Measurements from ENCODE around the gene SPTLC3. TPM values are rescaled to one million over a fixed set of nuclear protein-coding genes. Genes with fewer than 3 reads are reported as not detected.

SPTLC3 gene
- polyA plus RNA-seq, 1 of the 3 experiments (the other 2 are of a cell fraction) = 0.02 TPM

DNA sequence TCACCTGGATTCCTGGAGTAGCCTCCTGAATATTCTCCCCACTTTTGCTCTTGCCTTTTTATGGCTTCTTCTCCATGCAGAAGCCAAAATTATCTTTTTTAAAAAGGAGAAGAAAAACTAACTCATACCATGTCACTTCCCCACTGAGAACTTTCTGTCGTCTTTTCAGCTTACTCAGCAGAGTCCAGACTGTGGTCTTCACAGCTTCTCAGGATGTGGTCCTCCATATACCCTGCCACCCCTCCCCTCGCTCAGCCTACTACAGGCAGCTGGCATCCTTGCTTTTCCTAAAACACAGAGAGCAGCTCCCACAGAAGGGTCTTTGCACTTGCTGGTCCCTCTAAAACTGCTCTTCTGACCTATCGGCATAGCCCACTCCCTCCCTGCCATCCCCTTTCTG, 122.9 kb downstream of the SPTLC3 start:
- Histone ChIP-seq H2AFZ (ENCODE audit: low read depth) (no peak overlapping the region), H3K79me2 (ENCODE audit: insufficient read depth) (no peaks in the 10 kb centered on the region), H3K36me3 (replicated peaks in 1 of 2; ENCODE audit: control insufficient read depth in 1 of 2, insufficient read depth in 2 of 2, low read length in 1 of 2) (no peaks in the 10 kb centered on the region), H3F3A (replicated peaks; ENCODE audit: insufficient read depth) (no peaks in the 10 kb centered on the region), H3K9me3 (no peaks in the 10 kb centered on the region), H3K4me1 (ENCODE audit: control insufficient read depth in 1 of 2, insufficient read depth in 2 of 2, low read depth in 1 of 2, low read length in 1 of 2) (no peaks in the 10 kb centered on the region), H3K4me3 (ENCODE audit: low read depth in 2 of 2, low read length in 1 of 2) (no peak overlapping the region), H3K9me2 (no peaks in the 10 kb centered on the region), H4K20me1 (ENCODE audit: insufficient read depth) (no peaks in the 10 kb centered on the region), H3K9ac (no peak overlapping the region), H3K27me3 (ENCODE audit: insufficient read depth) (no peaks in the 10 kb centered on the region), H3K27ac (ENCODE audit: low read depth in 2 of 2, low read length in 1 of 2) (no peak overlapping the region), H3K4me2 (no peak overlapping the region)
- DNase-seq = no peak
- POLR2A ChIA-PET = no interaction called here
- TF ChIP-seq MEF2A (IDR thresholded peaks at IDR 0.05; ENCODE audit: borderline replicate concordance, low read depth) = no peak
- TF ChIP-seq RAD21 (IDR thresholded peaks at IDR 0.05; ENCODE audit: low read length) = no peak
- TF ChIP-seq MAX (IDR thresholded peaks at IDR 0.05; ENCODE audit: low read depth) = no peak
- TF ChIP-seq RXRA (IDR thresholded peaks at IDR 0.05; ENCODE audit: borderline replicate concordance, low read depth) = no peak
- TF ChIP-seq CHD2 (IDR thresholded peaks at IDR 0.05; ENCODE audit: low read length, partially characterized antibody) = no peak
- no peak for TF ChIP-seq NFIC (IDR thresholded peaks at IDR 0.05; ENCODE audit: borderline replicate concordance)
- TF ChIP-seq TAF1 (IDR thresholded peaks at IDR 0.05; ENCODE audit: borderline replicate concordance, low read depth, low read length) = no peak
- CTCF ChIA-PET = interaction anchor here (2.9 kb wide), 1 partner anchor 12 kb away, joined by 16 read pairs; no protein-coding TSS in a partner anchor
- WGBS (ENCODE audit: low lambda C conversion rate) = 17% methylated on average over 3 of the region's 3 CpGs

DNA sequence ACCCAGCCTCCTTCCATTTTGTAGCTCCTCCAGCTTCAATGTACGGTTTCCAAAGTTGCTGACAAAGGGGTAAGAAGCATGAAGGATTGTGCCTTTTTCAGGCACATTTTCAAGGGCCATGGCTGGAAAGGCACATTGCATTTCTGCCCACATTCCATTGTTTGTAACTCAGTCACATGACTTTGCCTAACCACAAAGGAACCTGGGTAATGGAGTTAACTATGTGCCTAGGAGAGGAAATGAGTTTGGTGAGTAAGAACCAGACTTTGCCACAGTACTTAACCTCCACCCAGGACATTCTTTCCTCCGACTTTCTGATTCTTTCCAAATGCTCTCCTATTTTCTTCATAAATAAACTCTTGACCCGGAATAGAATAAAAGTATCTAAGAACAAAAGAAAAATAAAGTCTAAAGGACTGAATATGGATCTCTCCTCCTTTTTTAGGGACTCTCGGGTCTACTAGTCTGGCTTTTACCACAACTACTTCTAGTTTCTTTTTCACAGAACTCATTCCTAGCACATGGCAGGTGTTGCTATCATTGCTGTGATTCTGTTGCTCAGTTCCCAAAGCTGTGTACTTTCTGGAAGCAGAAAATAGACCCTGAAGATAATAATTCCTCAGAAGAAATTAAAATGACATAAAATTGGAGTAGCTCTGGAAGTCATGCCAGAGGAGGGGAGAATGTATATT, 130.8 kb downstream of the SPTLC3 start:
- Histone ChIP-seq H3K79me2 (ENCODE audit: insufficient read depth) (no peaks in the 10 kb centered on the region), H3K9ac (no peak overlapping the region), H3K4me2 (no peak overlapping the region), H3K36me3 (replicated peaks in 1 of 2; ENCODE audit: control insufficient read depth in 1 of 2, insufficient read depth in 2 of 2, low read length in 1 of 2) (no peaks in the 10 kb centered on the region), H3K27me3 (ENCODE audit: insufficient read depth) (no peaks in the 10 kb centered on the region), H3K4me3 (ENCODE audit: low read depth in 2 of 2, low read length in 1 of 2) (no peak overlapping the region), H3K9me2 (no peaks in the 10 kb centered on the region), H3F3A (replicated peaks; ENCODE audit: insufficient read depth) (no peaks in the 10 kb centered on the region), H4K20me1 (ENCODE audit: insufficient read depth) (no peaks in the 10 kb centered on the region), H2AFZ (ENCODE audit: low read depth) (no peak overlapping the region), H3K9me3 (no peaks in the 10 kb centered on the region), H3K27ac (ENCODE audit: low read depth in 2 of 2, low read length in 1 of 2) (no peak overlapping the region), H3K4me1 (ENCODE audit: control insufficient read depth in 1 of 2, insufficient read depth in 2 of 2, low read depth in 1 of 2, low read length in 1 of 2) (peaks cover 0 to 5% of the 10 kb centered on the region in 2 experiments; a peak in 2 of 4 replicates)
- ChIA-PET POLR2A (no interaction called here), CTCF (interaction anchor here (1.0 kb wide), 2 partner anchors 21 to 22 kb away, joined by 3 to 4 read pairs; no protein-coding TSS in a partner anchor)
- WGBS (ENCODE audit: low lambda C conversion rate) = 20% methylated on average over 4 of the region's 4 CpGs
- no peak for DNase-seq
- no peak for TF ChIP-seq SIN3A (IDR thresholded peaks at IDR 0.05; ENCODE audit: borderline replicate concordance, low read depth, low read length)
- no peak for TF ChIP-seq RCOR1 (IDR thresholded peaks at IDR 0.05; ENCODE audit: low read length)
- TF ChIP-seq EP300 (IDR thresholded peaks at IDR 0.05; ENCODE audit: borderline replicate concordance in 1 of 2, low read depth in 1 of 2, low read length in 1 of 2) = no peak
- no peak for TF ChIP-seq JUND (IDR thresholded peaks at IDR 0.05)
- TF ChIP-seq MXI1 (IDR thresholded peaks at IDR 0.05; ENCODE audit: low read depth, low read length) = no peak
- TF ChIP-seq MEF2A (IDR thresholded peaks at IDR 0.05; ENCODE audit: borderline replicate concordance, low read depth) = no peak
- TF ChIP-seq FOSL2 (IDR thresholded peaks at IDR 0.05; ENCODE audit: borderline replicate concordance, low read depth) = no peak
- TF ChIP-seq USF2 (IDR thresholded peaks at IDR 0.05; ENCODE audit: borderline replicate concordance, low read depth, low read length) = no peak
- no peak for TF ChIP-seq TEAD4 (IDR thresholded peaks at IDR 0.05; ENCODE audit: borderline replicate concordance, insufficient read depth)
- TF ChIP-seq IRF3 (IDR thresholded peaks at IDR 0.05; ENCODE audit: low read depth, low read length) = no peak
- no peak for TF ChIP-seq EZH2phosphoT487 (IDR thresholded peaks at IDR 0.05; ENCODE audit: borderline replicate concordance, low read depth)
- no peak for TF ChIP-seq RFX5 (IDR thresholded peaks at IDR 0.05; ENCODE audit: low read length)
- TF ChIP-seq, protein P1, sequence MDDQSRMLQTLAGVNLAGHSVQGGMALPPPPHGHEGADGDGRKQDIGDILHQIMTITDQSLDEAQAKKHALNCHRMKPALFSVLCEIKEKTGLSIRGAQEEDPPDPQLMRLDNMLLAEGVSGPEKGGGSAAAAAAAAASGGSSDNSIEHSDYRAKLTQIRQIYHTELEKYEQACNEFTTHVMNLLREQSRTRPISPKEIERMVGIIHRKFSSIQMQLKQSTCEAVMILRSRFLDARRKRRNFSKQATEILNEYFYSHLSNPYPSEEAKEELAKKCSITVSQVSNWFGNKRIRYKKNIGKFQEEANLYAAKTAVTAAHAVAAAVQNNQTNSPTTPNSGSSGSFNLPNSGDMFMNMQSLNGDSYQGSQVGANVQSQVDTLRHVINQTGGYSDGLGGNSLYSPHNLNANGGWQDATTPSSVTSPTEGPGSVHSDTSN (IDR thresholded peaks at IDR 0.05) = no peak
- no peak for TF ChIP-seq ELF1 (IDR thresholded peaks at IDR 0.05)
- TF ChIP-seq CHD2 (IDR thresholded peaks at IDR 0.05; ENCODE audit: low read length, partially characterized antibody) = no peak
- no peak for TF ChIP-seq GABPA (IDR thresholded peaks at IDR 0.05; ENCODE audit: low read depth)
- TF ChIP-seq FOXM1 (IDR thresholded peaks at IDR 0.05; ENCODE audit: low read depth) = no peak
- no peak for TF ChIP-seq CTCF (IDR thresholded peaks at IDR 0.05)

Data from SK-N-SH (cell line).